Effector memory CD4-positive, alpha-beta T cell (primary cell): ENCODE data around the gene SIL1.
"Not testable (repeated sequence)": the region's sequence is repeated elsewhere in the genome, so short reads cannot be mapped to it uniquely, and the experiment has no call there.

Experiments used
- DNase-seq, 3 donors: peaks; one replicate each; pipeline ENCODE4 v3.0.0-alpha.2; 2020
- H3K27ac ChIP-seq: 2 replicates; pipeline ENCODE4 v1.7.0; 2013; ENCODE audit warnings: mild to moderate bottlenecking, low read length, moderate library complexity; ENCODE audit not compliant: insufficient read depth, poor library complexity, severe bottlenecking
- H3K27me3 ChIP-seq: replicated peaks from 2 replicates; pipeline ENCODE4 v1.7.0; 2013; ENCODE audit warnings: mild to moderate bottlenecking, low read length; ENCODE audit not compliant: insufficient read depth, control insufficient read depth, poor library complexity, severe bottlenecking
- H3K36me3 ChIP-seq: 2 replicates; pipeline ENCODE4 v1.7.0; 2013; ENCODE audit warnings: mild to moderate bottlenecking, low read length, moderate library complexity; ENCODE audit not compliant: control insufficient read depth, insufficient read depth
- H3K4me1 ChIP-seq: 2 replicates; pipeline ENCODE4 v1.7.0; 2013; ENCODE audit warnings: low read length, mild to moderate bottlenecking; ENCODE audit not compliant: control insufficient read depth, insufficient read depth, poor library complexity, severe bottlenecking
- H3K4me3 ChIP-seq: 2 replicates; pipeline ENCODE4 v1.7.0; 2013; ENCODE audit warnings: low read length, low read depth, mild to moderate bottlenecking; ENCODE audit not compliant: insufficient read depth, poor library complexity, severe bottlenecking
- H3K9me3 ChIP-seq: 2 replicates; pipeline ENCODE4 v1.7.0; 2013; ENCODE audit warnings: mild to moderate bottlenecking, low read length, moderate library complexity; ENCODE audit not compliant: control insufficient read depth

Gene SIL1

GRCh38 chr5:139178589-139178917, 19.6 kb downstream of the SIL1 start:
- Histone ChIP-seq H3K4me3 (no peak overlapping the region), H3K27ac (no peak overlapping the region), H3K4me1 (no peaks in the 10 kb centered on the region), H3K27me3 (no peaks in the 10 kb centered on the region), H3K36me3 (no peaks in the 10 kb centered on the region), H3K9me3 (no peaks in the 10 kb centered on the region)
- DNase-seq: no peak

GRCh38 chr5:139177809-139178588, 20.2 kb downstream of the SIL1 start:
- Histone ChIP-seq H3K4me1 (no peaks in the 10 kb centered on the region), H3K27ac (no peak overlapping the region), H3K36me3 (no peaks in the 10 kb centered on the region), H3K27me3 (no peaks in the 10 kb centered on the region), H3K4me3 (no peak overlapping the region), H3K9me3 (no peaks in the 10 kb centered on the region)
- no peak for DNase-seq

- not testable (repeated sequence) for H3K4me1 ChIP-seq, H3K36me3 ChIP-seq, H3K4me3 ChIP-seq, H3K27me3 ChIP-seq, DNase-seq, H3K27ac ChIP-seq, H3K9me3 ChIP-seq
Observed at GRCh38 chr5:139177281-139177680, 20.9 kb downstream of the SIL1 start.

- not testable (repeated sequence) for DNase-seq, H3K27ac ChIP-seq, H3K9me3 ChIP-seq, H3K27me3 ChIP-seq, H3K4me1 ChIP-seq, H3K4me3 ChIP-seq, H3K36me3 ChIP-seq
Observed at GRCh38 chr5:139174382-139174781, 23.8 kb downstream of the SIL1 start.

GRCh38 chr5:139171779-139172404, 26.3 kb downstream of the SIL1 start:
- Histone ChIP-seq H3K9me3 (no peaks in the 10 kb centered on the region), H3K36me3 (no peaks in the 10 kb centered on the region), H3K27me3 (no peaks in the 10 kb centered on the region), H3K4me1 (no peaks in the 10 kb centered on the region), H3K27ac (no peak overlapping the region), H3K4me3 (no peak overlapping the region)
- no peak for DNase-seq

GRCh38 chr5:139167952-139168720, 30.0 kb downstream of the SIL1 start:
- no peak overlapping the region for H3K4me3 ChIP-seq
- DNase-seq: no peak
- H3K27ac ChIP-seq: no peak overlapping the region
- no peaks in the 10 kb centered on the region for H3K27me3 ChIP-seq
- H3K9me3 ChIP-seq: no peaks in the 10 kb centered on the region
- H3K4me1 ChIP-seq: no peaks in the 10 kb centered on the region
- no peaks in the 10 kb centered on the region for H3K36me3 ChIP-seq

- no peaks in the 10 kb centered on the region for H3K9me3 ChIP-seq
- H3K4me3 ChIP-seq: no peak overlapping the region
- no peaks in the 10 kb centered on the region for H3K36me3 ChIP-seq
- H3K27ac ChIP-seq: no peak overlapping the region
- no peak for DNase-seq
- no peaks in the 10 kb centered on the region for H3K4me1 ChIP-seq
- H3K27me3 ChIP-seq: no peaks in the 10 kb centered on the region
Observed at GRCh38 chr5:139167533-139167932, 30.6 kb downstream of the SIL1 start.

GRCh38 chr5:139167063-139167462, 31.1 kb downstream of the SIL1 start:
- Histone ChIP-seq H3K27me3 (no peaks in the 10 kb centered on the region), H3K4me1 (no peaks in the 10 kb centered on the region), H3K27ac (no peak overlapping the region), H3K9me3 (no peaks in the 10 kb centered on the region), H3K36me3 (no peaks in the 10 kb centered on the region), H3K4me3 (no peak overlapping the region)
- DNase-seq: no peak

- not testable (repeated sequence) for H3K4me1 ChIP-seq, DNase-seq, H3K36me3 ChIP-seq, H3K27me3 ChIP-seq, H3K9me3 ChIP-seq, H3K4me3 ChIP-seq, H3K27ac ChIP-seq
Observed at GRCh38 chr5:139164897-139165296, 33.3 kb downstream of the SIL1 start.

GRCh38 chr5:139164020-139164419, 34.1 kb downstream of the SIL1 start:
- Histone ChIP-seq H3K27me3 (no peaks in the 10 kb centered on the region), H3K9me3 (no peaks in the 10 kb centered on the region), H3K27ac (no peak overlapping the region), H3K4me3 (no peak overlapping the region), H3K36me3 (no peaks in the 10 kb centered on the region), H3K4me1 (no peaks in the 10 kb centered on the region)
- DNase-seq: no peak
